PFSK-1 (cell line): ENCODE data around the gene UXS1.

ENCODE experiments used
- FOXP2 ChIP-seq: optimal IDR thresholded peaks from 2 replicates; pipeline ENCODE3; 2011; ENCODE audit warnings: borderline replicate concordance, control low read depth, inconsistent platforms; ENCODE audit not compliant: insufficient read depth; ENCODE audit errors: extremely low read length, extremely low read depth
- POLR2AphosphoS5 ChIP-seq: IDR thresholded peaks from 2 replicates; pipeline ENCODE4 v1.6.1; 2012; ENCODE audit warnings: low read depth, mild to moderate bottlenecking, control low read depth, low read length, moderate library complexity
- REST ChIP-seq, 2 experiments: IDR thresholded peaks; 2 replicates each; pipeline versions ENCODE4 v1.6.1 to v1.8.0; 2011 to 2012; ENCODE audit warnings: low read depth in 2 of 2, low read length in 2 of 2, control low read depth in 1 of 2, inconsistent platforms in 1 of 2, mild to moderate bottlenecking in 1 of 2, moderate library complexity in 1 of 2; ENCODE audit not compliant: insufficient read depth in 1 of 2
- SIN3A ChIP-seq: IDR thresholded peaks from 2 replicates; pipeline ENCODE4 v1.6.1; 2012; ENCODE audit warnings: mild to moderate bottlenecking, low read length, moderate library complexity, borderline replicate concordance; ENCODE audit not compliant: insufficient read depth
- TAF1 ChIP-seq: IDR thresholded peaks from 2 replicates; pipeline ENCODE4 v1.6.1; 2012; ENCODE audit warnings: low read length, control low read depth, borderline replicate concordance; ENCODE audit not compliant: insufficient read depth

The UXS1 gene

DNA sequence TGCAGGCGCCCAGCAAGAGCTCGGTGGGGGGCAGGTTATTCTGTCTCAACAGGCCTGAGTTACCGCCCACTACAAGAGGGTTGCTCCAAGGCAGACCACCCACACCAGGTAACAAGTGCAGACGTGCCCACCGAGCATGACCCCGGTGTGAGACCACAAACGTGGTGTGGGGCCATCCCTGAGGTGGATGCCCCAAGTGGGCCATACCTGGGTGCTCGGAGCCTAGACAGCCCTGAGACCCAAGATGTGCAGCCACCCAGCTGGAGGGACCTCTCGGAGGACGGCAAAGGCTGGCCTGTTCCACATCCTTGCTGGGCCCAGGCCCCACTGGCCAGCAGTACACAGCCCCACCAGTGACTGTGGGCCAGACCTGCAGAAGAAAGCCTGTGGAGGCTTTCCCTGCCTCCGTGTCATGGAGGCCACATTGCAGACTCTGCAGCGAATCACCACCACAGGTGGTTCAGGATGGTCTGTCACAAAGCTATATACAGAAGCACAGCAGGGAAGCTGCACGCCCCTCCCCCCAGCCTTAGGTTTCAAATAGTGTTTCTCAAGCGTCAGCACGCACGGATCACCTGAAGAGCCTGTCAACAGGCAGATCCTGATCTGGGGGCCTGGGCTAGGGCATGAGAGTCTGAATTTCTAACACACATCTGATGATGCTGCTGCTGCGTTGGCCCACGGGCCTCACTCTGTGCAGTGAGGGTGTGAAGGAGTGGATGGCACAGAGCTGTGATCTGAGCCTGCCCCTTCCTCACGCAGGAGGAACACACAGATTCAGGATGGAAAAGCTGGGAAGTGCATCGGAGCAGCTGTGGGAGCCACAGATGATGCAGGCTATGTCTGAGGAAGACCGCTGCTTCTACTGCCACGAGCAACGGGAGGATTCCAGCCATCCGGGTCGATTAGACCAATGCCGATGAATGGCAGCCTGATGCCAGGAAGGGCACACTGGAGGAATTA, 96.8 kb downstream of the UXS1 start:
- TF ChIP-seq SIN3A (no peak), REST (IDR thresholded peaks at IDR 0.05; ENCODE audit: insufficient read depth in 1 of 2, low read depth in 2 of 2, low read length in 2 of 2) (no peak), FOXP2 (no peak), POLR2AphosphoS5 (no peak), TAF1 (no peak)

DNA sequence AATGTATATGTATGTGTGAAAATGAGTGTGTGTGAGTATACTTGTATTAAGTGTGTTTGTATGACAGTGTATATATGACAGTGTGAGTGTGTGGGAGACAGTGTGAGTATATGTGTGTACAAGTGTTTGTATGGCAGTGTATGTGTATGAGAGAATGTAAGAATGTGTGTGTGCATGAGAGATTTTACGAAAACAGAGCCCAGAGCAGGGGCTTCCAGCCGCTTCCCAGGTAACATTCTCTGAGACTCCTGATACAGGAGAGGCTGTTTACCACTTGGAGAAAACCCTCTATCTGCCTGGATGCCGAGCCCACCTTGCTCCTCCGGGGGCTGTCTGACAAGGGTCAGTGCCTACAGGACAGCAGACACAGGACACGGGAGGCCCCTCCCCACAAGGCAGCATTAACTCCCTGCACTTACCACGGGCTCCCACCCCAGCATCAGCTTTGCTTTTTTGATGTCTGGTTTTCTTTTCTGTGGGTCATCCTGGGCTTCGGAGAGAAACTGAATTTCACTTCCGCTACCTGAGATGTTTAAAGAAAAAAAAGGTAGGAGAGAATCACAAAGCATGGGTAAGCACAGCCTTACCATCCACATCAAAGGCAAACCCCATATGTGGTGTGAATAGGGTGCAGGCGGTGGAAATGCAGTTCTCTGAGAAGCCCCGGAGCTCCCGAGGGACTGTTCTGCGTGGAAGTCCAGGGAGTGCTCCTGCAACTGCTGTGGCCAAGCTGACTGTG, 97.6 kb downstream of the UXS1 start:
- TF ChIP-seq REST (IDR thresholded peaks at IDR 0.05; ENCODE audit: insufficient read depth in 1 of 2, low read depth in 2 of 2, low read length in 2 of 2): no peak
- no peak for TF ChIP-seq SIN3A
- TF ChIP-seq POLR2AphosphoS5: no peak
- no peak for TF ChIP-seq TAF1
- TF ChIP-seq FOXP2: no peak

- TF ChIP-seq TAF1: no peak
- TF ChIP-seq POLR2AphosphoS5: no peak
- TF ChIP-seq SIN3A: no peak
- TF ChIP-seq FOXP2: no peak
- no peak for TF ChIP-seq REST (IDR thresholded peaks at IDR 0.05; ENCODE audit: insufficient read depth in 1 of 2, low read depth in 2 of 2, low read length in 2 of 2)
These were observed 98.4 kb downstream of the UXS1 start for GRCh38 chr2:106095478-106096298.

DNA sequence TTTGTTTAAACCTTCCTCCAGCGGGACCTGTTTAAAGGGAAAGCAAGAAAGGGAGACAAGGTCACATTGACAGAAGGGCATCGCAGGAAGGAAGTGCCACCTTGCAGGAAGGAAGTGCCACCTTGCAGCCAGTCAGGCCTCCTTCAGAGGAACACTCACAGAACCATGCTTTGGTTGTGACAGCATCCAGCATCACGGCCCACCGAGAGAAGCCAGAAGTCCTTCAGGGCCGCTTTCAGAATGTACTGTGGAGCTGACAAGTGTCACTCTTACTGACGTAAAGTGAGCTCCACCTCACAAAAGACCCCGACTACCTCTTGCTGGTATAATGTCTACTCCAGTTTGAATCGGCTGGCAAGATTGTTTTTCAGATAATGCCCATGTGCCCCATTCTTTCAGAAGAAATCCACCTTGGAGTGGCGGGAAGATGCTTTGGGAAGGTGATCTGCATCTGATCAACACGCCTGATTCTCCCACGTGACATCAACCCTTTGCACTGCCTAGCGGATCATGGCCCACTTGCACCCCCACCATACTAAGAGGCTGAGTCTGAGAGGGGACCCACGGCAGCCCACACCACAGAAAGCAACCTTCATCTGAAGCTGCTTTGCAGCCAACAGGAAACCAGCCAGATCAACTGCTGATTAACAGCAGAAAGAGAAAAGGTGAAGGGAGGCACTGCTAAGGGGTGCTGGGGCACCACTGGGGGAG, 99.8 kb downstream of the UXS1 start:
- no peak for TF ChIP-seq FOXP2
- TF ChIP-seq REST (IDR thresholded peaks at IDR 0.05; ENCODE audit: insufficient read depth in 1 of 2, low read depth in 2 of 2, low read length in 2 of 2): no peak
- TF ChIP-seq POLR2AphosphoS5: no peak
- TF ChIP-seq SIN3A: no peak
- no peak for TF ChIP-seq TAF1
